HAP-1 (cell line): Measurements from ENCODE around the gene CLN6.
A peak's percentile ranks its signal among the peaks of the same experiment; 100 is the strongest.
"Not testable (repeated sequence)": the region's sequence is repeated elsewhere in the genome, so short reads cannot be mapped to it uniquely, and the experiment has no call there.

Source experiments
- DNase-seq, 2 experiments: peaks; one replicate each; pipeline ENCODE4 v3.0.0-alpha.2; 2016 to 2020; ENCODE audit warnings: low spot score in 2 of 2
- H3K27me3 ChIP-seq: fragments of 250-450 bp; sonication (Bioruptor Pico); 2 replicates; pipeline ENCODE4 v1.5.1; 2020; ENCODE audit warnings: low read depth, mild to moderate bottlenecking, moderate library complexity
- H3K36me3 ChIP-seq: fragments of 250-450 bp; sonication (Bioruptor Pico); replicated peaks from 2 replicates; pipeline ENCODE4 v1.5.1; 2020; ENCODE audit warnings: mild to moderate bottlenecking
- H3K4me1 ChIP-seq: fragments of 250-450 bp; sonication (Bioruptor Pico); 2 replicates; pipeline ENCODE4 v1.5.1; 2020; ENCODE audit warnings: mild to moderate bottlenecking
- H3K4me3 ChIP-seq: fragments of 250-450 bp; sonication (Bioruptor Pico); 2 replicates; pipeline ENCODE4 v1.5.1; 2020; ENCODE audit warnings: mild to moderate bottlenecking, moderate library complexity
- H3K9me3 ChIP-seq: fragments of 250-450 bp; sonication (Bioruptor Pico); 2 replicates; pipeline ENCODE4 v1.5.1; 2020; ENCODE audit warnings: mild to moderate bottlenecking, moderate library complexity
- in situ Hi-C: fragments of 300-500 bp; cut with MboI; formaldehyde crosslinking; loops from 3 replicates; pipeline ENCODE4 v1.14.3; 2020; ENCODE audit warnings: low sequenced_read_pairs, inconsistent platforms, mixed read lengths

Gene CLN6

DNA sequence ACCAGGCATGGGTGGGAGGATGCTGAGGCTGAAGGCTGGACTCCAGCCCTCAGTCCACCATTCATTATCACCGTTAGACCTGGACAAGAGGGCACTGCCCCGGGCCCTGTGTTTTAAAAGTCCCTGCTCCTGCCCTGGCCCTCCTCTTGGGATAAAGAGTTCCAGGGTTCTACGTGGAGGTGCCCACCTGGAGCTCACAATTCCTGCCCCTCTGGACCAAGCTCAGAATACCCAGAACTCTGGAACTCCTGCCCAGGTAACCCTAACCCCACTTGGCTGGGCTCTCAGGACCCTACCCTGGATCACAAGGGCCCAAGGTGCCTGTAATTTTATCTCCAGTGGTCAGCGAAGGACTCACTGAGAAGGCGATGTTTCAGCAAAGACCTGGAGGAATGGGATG, 25.6 kb downstream of the CLN6 start:
- no peak overlapping the region for H3K4me3 ChIP-seq
- no peaks in the 10 kb centered on the region for H3K9me3 ChIP-seq
- peaks cover 28% of the 10 kb centered on the region for H3K36me3 ChIP-seq
- DNase-seq: no peak
- in situ Hi-C loops: no loop called here
- peaks cover 28% of the 10 kb centered on the region for H3K4me1 ChIP-seq
- H3K27me3 ChIP-seq: no peaks in the 10 kb centered on the region

DNA sequence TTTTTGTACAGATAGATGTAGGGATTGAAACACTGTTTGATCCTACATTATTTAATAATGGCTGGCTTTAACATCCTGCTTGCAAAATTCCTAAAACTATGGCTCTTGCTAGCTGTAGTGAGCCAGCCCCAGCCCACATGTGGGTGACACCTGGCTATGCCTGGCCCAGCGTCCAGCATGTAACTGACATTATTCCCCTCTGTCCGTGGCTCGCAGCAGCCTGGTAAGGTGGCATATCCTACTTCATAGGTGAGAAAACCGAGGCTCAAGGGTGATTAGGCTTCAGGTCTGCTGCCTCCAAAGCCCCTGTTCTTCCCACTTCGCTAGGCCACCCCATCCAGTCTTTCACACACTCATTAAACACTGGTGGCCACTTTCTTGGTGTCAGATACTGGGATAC, 26.0 kb downstream of the CLN6 start:
- H3K4me3 ChIP-seq: no peak overlapping the region
- DNase-seq: no peak
- H3K9me3 ChIP-seq: no peaks in the 10 kb centered on the region
- in situ Hi-C loops: no loop called here
- H3K36me3 ChIP-seq: peaks cover 27% of the 10 kb centered on the region
- no peaks in the 10 kb centered on the region for H3K27me3 ChIP-seq
- peaks cover 28% of the 10 kb centered on the region for H3K4me1 ChIP-seq

GRCh38 chr15:68202994-68203393, 26.5 kb downstream of the CLN6 start:
- H3K27me3 ChIP-seq, in situ Hi-C loops, H3K4me3 ChIP-seq, DNase-seq, H3K9me3 ChIP-seq: not testable (repeated sequence)
- peaks cover 28% of the 10 kb centered on the region for H3K4me1 ChIP-seq
- peaks cover 23% of the 10 kb centered on the region for H3K36me3 ChIP-seq

- DNase-seq: peak; percentile 85 to 100
- Histone ChIP-seq H3K4me1 (peaks cover 28% of the 10 kb centered on the region), H3K4me3 (no peak overlapping the region), H3K9me3 (no peaks in the 10 kb centered on the region), H3K27me3 (no peaks in the 10 kb centered on the region), H3K36me3 (peaks cover 21% of the 10 kb centered on the region)
- in situ Hi-C loops: no loop called here
Observed at GRCh38 chr15:68201879-68202261, 27.7 kb downstream of the CLN6 start.

- no peaks in the 10 kb centered on the region for H3K9me3 ChIP-seq
- H3K4me1 ChIP-seq: peaks cover 28% of the 10 kb centered on the region
- H3K4me3 ChIP-seq: no peak overlapping the region
- in situ Hi-C loops: no loop called here
- no peak for DNase-seq
- no peaks in the 10 kb centered on the region for H3K27me3 ChIP-seq
- peaks cover 19% of the 10 kb centered on the region for H3K36me3 ChIP-seq
Observed at GRCh38 chr15:68201153-68201878, 28.2 kb downstream of the CLN6 start.

DNA sequence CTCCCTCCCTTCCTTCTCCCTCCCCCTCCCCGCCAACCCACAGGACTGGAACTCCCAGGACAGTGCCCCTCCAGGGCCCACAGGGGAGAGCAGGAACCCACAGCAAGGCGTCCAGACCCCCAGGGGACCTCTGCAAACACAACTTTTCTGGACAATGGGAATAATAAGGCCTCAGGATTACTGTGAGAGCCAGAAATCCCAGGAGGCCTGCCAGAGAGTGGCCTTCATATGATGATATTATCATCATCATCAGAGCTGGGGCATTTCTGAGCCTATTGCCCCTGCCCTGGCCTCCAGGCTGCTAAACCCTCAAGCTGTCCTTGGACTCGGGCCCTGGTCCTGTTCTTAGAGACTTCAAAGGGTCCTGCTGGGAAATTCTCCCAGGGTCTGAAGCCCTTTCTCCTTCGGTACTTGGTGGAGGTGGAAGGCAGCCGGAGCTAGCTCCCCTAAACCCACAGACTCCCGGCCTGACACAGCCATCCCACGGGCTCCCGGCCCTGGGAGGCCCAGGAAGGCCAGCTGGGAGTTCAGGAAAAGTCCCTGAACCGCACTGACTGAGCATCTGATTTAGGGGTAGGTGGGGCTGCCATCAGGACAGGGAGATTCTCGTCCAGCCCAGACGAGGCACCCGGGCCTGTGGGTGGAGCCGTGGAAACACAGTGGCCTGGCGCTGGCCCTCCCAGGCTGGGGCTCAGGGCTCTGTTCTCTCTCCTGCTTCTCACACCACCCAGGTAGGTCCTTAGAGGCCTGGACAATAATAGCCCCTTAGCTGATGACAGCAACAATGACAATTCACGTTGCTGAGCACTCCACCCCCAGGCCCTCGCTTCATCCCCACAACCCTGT, 29.3 kb downstream of the CLN6 start:
- no peak overlapping the region for H3K4me3 ChIP-seq
- peaks cover 28% of the 10 kb centered on the region for H3K4me1 ChIP-seq
- H3K9me3 ChIP-seq: no peaks in the 10 kb centered on the region
- peaks cover 22% of the 10 kb centered on the region for H3K36me3 ChIP-seq
- in situ Hi-C loops: no loop called here
- H3K27me3 ChIP-seq: no peaks in the 10 kb centered on the region
- peak; percentile 34 to 75 for DNase-seq

GRCh38 chr15:68199340-68199739, 30.2 kb downstream of the CLN6 start:
- peaks cover 28% of the 10 kb centered on the region for H3K4me1 ChIP-seq

GRCh38 chr15:68197661-68198437, 31.7 kb downstream of the CLN6 start:
- H3K9me3 ChIP-seq: no peaks in the 10 kb centered on the region
- H3K4me1 ChIP-seq: peaks cover 24% of the 10 kb centered on the region
- H3K36me3 ChIP-seq: peaks cover 35% of the 10 kb centered on the region
- no peaks in the 10 kb centered on the region for H3K27me3 ChIP-seq
- no peak overlapping the region for H3K4me3 ChIP-seq
- in situ Hi-C loops: no loop called here
- DNase-seq: no peak

More at GRCh38 chr15:68199340-68199739, 30.2 kb downstream of the CLN6 start:
- no peak for DNase-seq
- Histone ChIP-seq H3K4me3 (no peak overlapping the region), H3K27me3 (no peaks in the 10 kb centered on the region), H3K36me3 (peaks cover 23% of the 10 kb centered on the region), H3K9me3 (no peaks in the 10 kb centered on the region)
- in situ Hi-C loops: no loop called here

DNA sequence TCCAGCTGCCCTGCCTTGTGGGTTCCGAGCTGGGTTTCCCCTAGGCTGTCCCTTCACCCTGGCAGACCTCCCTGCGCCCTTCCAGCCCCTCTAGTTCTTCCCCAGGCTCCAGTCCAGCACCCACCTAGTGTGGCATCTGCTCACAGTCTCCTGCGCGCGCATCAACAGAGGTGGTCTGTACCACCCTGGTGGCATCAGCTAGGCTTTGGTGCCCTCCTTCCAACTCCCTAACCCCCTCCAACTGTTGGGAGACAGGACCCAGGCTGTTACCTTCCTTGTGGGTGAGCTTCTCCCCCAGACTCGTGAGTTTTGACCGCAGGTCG, 32.4 kb downstream of the CLN6 start:
- Histone ChIP-seq H3K36me3 (peaks cover 42% of the 10 kb centered on the region), H3K4me3 (no peak overlapping the region), H3K27me3 (no peaks in the 10 kb centered on the region), H3K4me1 (peaks cover 19% of the 10 kb centered on the region), H3K9me3 (no peaks in the 10 kb centered on the region)
- DNase-seq: no peak
- in situ Hi-C loops: no loop called here

DNA sequence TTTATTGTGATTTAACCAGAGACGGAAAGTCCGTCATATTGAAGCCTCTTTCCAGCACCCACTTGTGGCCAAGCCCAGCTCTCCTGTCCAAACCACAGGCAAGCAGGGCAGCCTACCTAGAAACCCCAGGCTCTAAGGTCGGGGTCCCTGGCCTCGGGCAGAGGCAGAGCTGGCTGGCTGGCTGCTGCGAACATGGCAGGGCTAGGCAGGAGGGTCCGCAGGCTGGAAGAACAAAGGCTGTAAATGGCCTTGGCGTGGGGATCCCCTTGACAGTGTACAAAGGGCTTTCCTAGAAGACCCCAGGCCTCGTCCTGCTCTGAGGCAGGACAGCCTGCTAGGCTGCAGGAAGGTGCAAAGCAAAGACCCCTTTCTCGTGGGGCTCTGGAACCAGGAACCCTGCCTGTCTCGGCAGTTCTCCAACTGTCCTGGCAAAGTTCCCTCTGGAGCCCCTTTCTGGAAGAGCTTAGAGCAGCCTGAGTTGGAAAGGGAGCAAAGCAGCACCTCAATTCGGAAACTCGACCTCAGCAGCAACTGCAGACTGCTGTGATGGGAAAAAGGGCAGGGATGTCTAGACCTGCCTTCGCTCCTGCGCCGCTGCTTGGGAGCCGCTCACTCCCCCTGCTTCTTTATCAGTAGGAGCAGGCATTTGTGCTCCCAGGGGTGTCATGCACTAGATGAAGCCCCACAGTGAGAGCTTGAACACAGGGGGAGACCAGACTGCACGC, 32.9 kb downstream of the CLN6 start:
- peaks cover 46% of the 10 kb centered on the region for H3K36me3 ChIP-seq

DNA sequence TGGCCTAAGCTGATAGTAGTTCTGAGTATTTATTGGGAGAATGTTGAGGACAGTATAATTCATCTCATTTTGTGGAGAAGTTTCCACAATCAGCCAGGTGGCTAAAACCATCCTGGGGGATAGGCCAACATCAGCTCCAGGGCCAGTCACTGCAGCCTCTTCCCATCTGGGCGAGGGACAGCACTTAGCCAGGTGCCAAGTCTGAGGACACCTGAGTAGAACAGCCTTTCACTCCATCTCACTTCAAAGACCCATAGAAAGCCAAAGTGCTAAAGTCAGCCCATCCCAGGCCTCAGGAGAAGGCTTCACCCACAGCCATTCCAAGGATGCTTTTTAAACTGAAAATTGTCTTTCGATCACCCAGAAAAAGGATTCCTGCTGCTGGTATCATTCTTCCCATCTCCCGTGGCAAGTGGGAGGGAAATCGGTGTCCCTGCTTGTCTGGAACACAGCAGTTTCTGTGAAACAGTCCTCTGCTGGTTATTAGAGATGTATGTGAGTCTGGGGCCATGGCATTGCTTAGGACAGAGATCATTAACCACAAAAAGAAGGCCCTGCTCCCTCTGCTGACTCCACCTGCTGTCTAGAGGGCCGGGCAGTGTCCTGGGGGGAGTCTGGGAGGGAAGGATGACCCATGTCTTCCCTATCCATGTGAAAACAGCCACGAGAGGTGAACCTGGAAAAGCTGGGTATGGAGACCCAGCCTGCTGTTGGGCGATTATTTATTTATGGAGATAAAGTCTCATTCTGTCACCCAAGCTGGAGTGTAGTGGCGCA, 34.0 kb downstream of the CLN6 start:
- no peak overlapping the region for H3K4me3 ChIP-seq
- H3K9me3 ChIP-seq: no peaks in the 10 kb centered on the region
- H3K4me1 ChIP-seq: peaks cover 6% of the 10 kb centered on the region
- in situ Hi-C loops: no loop called here
- DNase-seq: no peak
- H3K36me3 ChIP-seq: peaks cover 54% of the 10 kb centered on the region
- H3K27me3 ChIP-seq: no peaks in the 10 kb centered on the region

More for the DNA sequence above, 32.9 kb downstream of the CLN6 start:
- H3K9me3 ChIP-seq: no peaks in the 10 kb centered on the region
- DNase-seq: no peak
- H3K27me3 ChIP-seq: no peaks in the 10 kb centered on the region
- H3K4me3 ChIP-seq: no peak overlapping the region
- in situ Hi-C loops: no loop called here
- H3K4me1 ChIP-seq: peaks cover 17% of the 10 kb centered on the region

- Histone ChIP-seq H3K4me3 (no peak overlapping the region), H3K36me3 (peaks cover 74% of the 10 kb centered on the region), H3K27me3 (no peaks in the 10 kb centered on the region), H3K9me3 (no peaks in the 10 kb centered on the region), H3K4me1 (no peaks in the 10 kb centered on the region)
- in situ Hi-C loops: no loop called here
- no peak for DNase-seq
Observed at GRCh38 chr15:68192804-68193486, 36.6 kb downstream of the CLN6 start.
